Upper lobe of right lung (tissue), 1 donor: ENCODE measurements around the gene SLC2A13. TPM values are rescaled to one million over a fixed set of nuclear protein-coding genes. Genes with fewer than 3 reads are reported as not detected.

Source experiments
- ATAC-seq: fragments of 200-7000 bp; cut with Tn5 transposase; one replicate; pipeline ENCODE4 v1.9.1; 2020; ENCODE audit warnings: mild to moderate bottlenecking, moderate library complexity
- DNase-seq: peaks from one replicate; pipeline ENCODE4 v3.0.0-alpha.2; 2020
- H3K27ac ChIP-seq: fragments of 200-600 bp; one replicate; pipeline ENCODE4 v1.8.0; 2022
- H3K27me3 ChIP-seq: fragments of 200-600 bp; one replicate; pipeline ENCODE4 v1.8.0; 2022; ENCODE audit warnings: mild to moderate bottlenecking
- H3K36me3 ChIP-seq: fragments of 200-600 bp; one replicate; pipeline ENCODE4 v1.8.0; 2022
- H3K4me1 ChIP-seq: fragments of 200-600 bp; one replicate; pipeline ENCODE4 v1.8.0; 2022
- H3K4me3 ChIP-seq: fragments of 200-600 bp; one replicate; pipeline ENCODE4 v1.8.0; 2022; ENCODE audit warnings: mild to moderate bottlenecking
- H3K9me3 ChIP-seq: fragments of 200-600 bp; one replicate; pipeline ENCODE4 v1.8.0; 2022
- CTCF ChIP-seq: fragments of 200-600 bp; IDR thresholded peaks from one replicate; pipeline ENCODE4 v1.8.0; 2022; ENCODE audit warnings: antibody characterized with exemption
- intact Hi-C: fragments of 100-400 bp; cut with DNase I; formaldehyde crosslinking; loops from one replicate; pipeline ENCODE4 v1.11.0; 2022
- total RNA-seq: library from RNA; stranded (reverse); fragmentation: NEBNext Ultra II Directional; extraction: Animal tissue kit (Norgen Biotek cat#: 25700); gene quantifications from one replicate; pipeline ENCODE4 v1.2.1, GENCODE V29; 2021
- donor health status: DM: no; HTN: yes; CAD: no; lungs with severe emphysema.

SLC2A13 gene
- total RNA-seq, 1 donor from 2014 or later: 11.3 TPM

DNA sequence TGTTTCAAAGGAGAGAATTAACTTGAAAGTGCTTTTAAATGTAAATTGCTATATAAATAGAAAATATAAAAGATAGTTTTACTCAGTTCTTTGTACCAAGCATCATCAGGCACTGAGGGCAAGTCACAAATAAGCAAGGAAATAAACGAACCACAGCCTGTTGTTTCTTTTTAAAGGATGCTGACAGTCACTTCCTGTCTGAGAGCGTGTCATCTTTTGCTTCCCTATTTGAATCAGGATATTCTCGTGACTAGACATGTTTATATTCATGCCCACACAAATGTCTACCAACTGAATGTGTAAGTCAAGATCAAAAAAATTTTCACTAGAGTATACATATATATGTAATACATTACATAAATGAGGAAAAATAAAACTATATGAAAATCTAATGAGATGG is 31.4 kb upstream of the SLC2A13 start:
- Histone ChIP-seq H3K27ac (no peak overlapping the region), H3K9me3 (no peaks in the 10 kb centered on the region), H3K4me3 (no peak overlapping the region), H3K4me1 (no peaks in the 10 kb centered on the region), H3K36me3 (peaks cover 5% of the 10 kb centered on the region), H3K27me3 (no peaks in the 10 kb centered on the region)
- ATAC-seq (peak; percentile 72), DNase-seq (no peak)
- intact Hi-C loops: no loop called here
- no peak for TF ChIP-seq CTCF

- no peak for TF ChIP-seq CTCF
- no peaks in the 10 kb centered on the region for H3K9me3 ChIP-seq
- H3K27ac ChIP-seq: no peak overlapping the region
- H3K36me3 ChIP-seq: no peaks in the 10 kb centered on the region
- H3K27me3 ChIP-seq: no peaks in the 10 kb centered on the region
- intact Hi-C loops: no loop called here
- ATAC-seq: no peak
- no peak overlapping the region for H3K4me3 ChIP-seq
- H3K4me1 ChIP-seq: no peaks in the 10 kb centered on the region
- no peak for DNase-seq
Measured at GRCh38 chr12:40127408-40127807, 21.5 kb upstream of the SLC2A13 start.

DNA sequence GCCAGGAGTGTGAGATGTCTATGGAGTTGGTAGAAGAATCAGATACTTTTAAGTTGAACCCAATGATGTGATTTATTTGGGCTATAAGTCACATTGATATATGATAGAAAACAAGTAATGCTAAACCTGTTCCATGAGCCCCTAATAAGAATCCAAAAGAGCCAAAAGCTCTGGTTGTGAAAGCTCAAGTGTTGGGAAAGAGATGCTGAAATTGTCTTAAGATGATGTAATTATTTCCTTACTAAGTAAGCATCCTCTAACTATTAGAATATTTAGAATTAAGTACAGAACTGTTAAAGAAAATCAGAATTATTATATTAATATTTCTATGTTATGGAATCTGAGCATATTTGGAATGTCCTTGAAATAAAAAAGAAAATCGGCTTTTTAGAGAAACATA is 17.6 kb upstream of the SLC2A13 start:
- intact Hi-C loops: no loop called here
- no peak for ATAC-seq

GRCh38 chr12:40122842-40123241 is 17.0 kb upstream of the SLC2A13 start:
- H3K4me1 ChIP-seq: no peaks in the 10 kb centered on the region
- H3K9me3 ChIP-seq: no peaks in the 10 kb centered on the region
- no peak overlapping the region for H3K4me3 ChIP-seq
- DNase-seq (no peak), ATAC-seq (no peak)
- intact Hi-C loops: no loop called here
- H3K27me3 ChIP-seq: no peaks in the 10 kb centered on the region
- no peak overlapping the region for H3K27ac ChIP-seq
- TF ChIP-seq CTCF: no peak
- no peaks in the 10 kb centered on the region for H3K36me3 ChIP-seq

More for the DNA sequence above, 17.6 kb upstream of the SLC2A13 start:
- H3K4me1 ChIP-seq: no peaks in the 10 kb centered on the region
- no peak for DNase-seq
- H3K4me3 ChIP-seq: no peak overlapping the region
- no peak for TF ChIP-seq CTCF
- H3K36me3 ChIP-seq: no peaks in the 10 kb centered on the region
- H3K27ac ChIP-seq: no peak overlapping the region
- H3K27me3 ChIP-seq: no peaks in the 10 kb centered on the region
- H3K9me3 ChIP-seq: no peaks in the 10 kb centered on the region

GRCh38 chr12:40117818-40118217 is 11.9 kb upstream of the SLC2A13 start:
- intact Hi-C loops: no loop called here

More at GRCh38 chr12:40117818-40118217, 11.9 kb upstream of the SLC2A13 start:
- Histone ChIP-seq H3K9me3 (no peaks in the 10 kb centered on the region), H3K27ac (no peak overlapping the region), H3K4me1 (no peaks in the 10 kb centered on the region), H3K36me3 (no peaks in the 10 kb centered on the region), H3K4me3 (no peak overlapping the region), H3K27me3 (no peaks in the 10 kb centered on the region)
- ATAC-seq (no peak), DNase-seq (no peak)
- no peak for TF ChIP-seq CTCF
